Measurements from ENCODE around the gene FAM180A.

The FAM180A gene

DNA sequence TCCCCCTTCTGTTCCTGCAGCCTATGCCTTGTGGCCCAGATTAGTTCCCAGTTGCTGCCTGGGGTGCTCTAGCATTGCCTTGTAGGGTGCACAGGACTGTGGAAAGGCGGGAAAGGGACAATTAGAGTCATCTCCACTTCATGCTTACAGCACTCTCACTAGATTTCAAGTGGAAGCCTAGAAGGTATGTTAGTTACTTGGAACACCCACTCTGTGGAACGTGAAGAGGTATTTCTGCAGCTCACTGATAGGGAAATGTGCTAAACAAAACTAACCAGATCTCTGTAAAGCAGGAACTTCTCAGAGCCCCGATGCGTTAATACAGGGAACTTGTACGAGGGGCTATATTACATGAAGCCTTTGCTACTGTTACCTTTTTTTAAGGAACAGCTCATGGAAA lies 66.9 kb downstream of the FAM180A start:
- no peak for DNase-seq (ENCODE audit: low spot score)
